Activated CD4-positive, CD25-positive, alpha-beta regulatory T cell treated with anti-CD3 and anti-CD28 coated beads, Interleukin-2, amount 50 U/mL, for 16 hours (primary cell): ENCODE results near the gene GEMIN7.

Experiments
- DNase-seq: peaks from one replicate; pipeline ENCODE4 v3.0.0-alpha.2; 2020; ENCODE audit warnings: low read depth, low spot score

Gene GEMIN7

GRCh38 chr19:45079063-45079910 lies at the start of gene GEMIN7:
TSS of gene GEMIN7 (plus strand) at chr19:45079260. CDS start at chr19:45090115, 10,855 bp downstream.
- peak; percentile 57 for DNase-seq

- DNase-seq, result no peak
Measured at GRCh38 chr19:45030825-45031224, 48.2 kb upstream of the GEMIN7 start.

- DNase-seq, result no peak
Measured at GRCh38 chr19:45032421-45032820, 46.6 kb upstream of the GEMIN7 start.

- DNase-seq, result no peak
Measured at GRCh38 chr19:45035755-45036154, 43.3 kb upstream of the GEMIN7 start.

GRCh38 chr19:45037393-45038169 lies 41.5 kb upstream of the GEMIN7 start:
- DNase-seq, result no peak

- peak; percentile 80 for DNase-seq
Measured at GRCh38 chr19:45038931-45039893, 39.8 kb upstream of the GEMIN7 start, which contains the start of gene CLASRP. TSS of gene CLASRP (plus strand) at chr19:45039045. CDS start at chr19:45040213, 1,168 bp downstream.

- DNase-seq, result no peak
Measured at GRCh38 chr19:45040059-45040771, 38.8 kb upstream of the GEMIN7 start.

GRCh38 chr19:45041125-45041524 lies 37.9 kb upstream of the GEMIN7 start:
- no peak for DNase-seq

GRCh38 chr19:45045671-45046353 lies 33.2 kb upstream of the GEMIN7 start:
- no peak for DNase-seq

- no peak for DNase-seq
Measured at GRCh38 chr19:45046355-45046754, 32.7 kb upstream of the GEMIN7 start.

GRCh38 chr19:45047188-45047797 lies 31.8 kb upstream of the GEMIN7 start:
- DNase-seq, result no peak

GRCh38 chr19:45049073-45049736 lies 29.9 kb upstream of the GEMIN7 start:
- no peak for DNase-seq

- DNase-seq, result no peak
Measured at GRCh38 chr19:45050036-45050435, 29.0 kb upstream of the GEMIN7 start.

- DNase-seq, result no peak
Measured at GRCh38 chr19:45051929-45052579, 27.0 kb upstream of the GEMIN7 start.

GRCh38 chr19:45056831-45057230 lies 22.2 kb upstream of the GEMIN7 start:
- no peak for DNase-seq

GRCh38 chr19:45057444-45057843 lies 21.6 kb upstream of the GEMIN7 start:
- DNase-seq, result no peak

- DNase-seq, result no peak
Measured at GRCh38 chr19:45058622-45059159, 20.4 kb upstream of the GEMIN7 start.

- DNase-seq, result peak; percentile 68
Measured at GRCh38 chr19:45059258-45059965, 19.6 kb upstream of the GEMIN7 start.
